ENCODE results near the gene DHRSX.

The DHRSX gene

DNA sequence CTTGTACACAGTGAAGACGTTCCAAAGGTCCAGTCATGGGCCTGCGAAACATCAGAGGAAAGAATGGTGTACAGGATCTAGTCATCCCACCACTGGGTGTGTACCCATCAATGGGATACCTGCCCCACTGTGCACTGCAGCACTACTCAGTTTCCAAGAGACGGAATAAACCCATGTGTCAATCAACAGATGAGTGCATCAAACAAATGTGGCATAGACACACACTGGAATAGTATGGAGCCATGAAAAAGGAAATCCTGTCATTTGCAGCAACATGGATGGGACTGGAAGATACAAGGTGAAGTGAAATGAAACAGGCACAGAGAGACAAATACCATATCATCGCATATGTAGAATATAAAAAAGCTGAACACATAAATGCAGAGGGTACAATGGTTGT lies 48.0 kb downstream of the DHRSX start:
- no peak for DNase-seq (ENCODE audit: low spot score)

DNA sequence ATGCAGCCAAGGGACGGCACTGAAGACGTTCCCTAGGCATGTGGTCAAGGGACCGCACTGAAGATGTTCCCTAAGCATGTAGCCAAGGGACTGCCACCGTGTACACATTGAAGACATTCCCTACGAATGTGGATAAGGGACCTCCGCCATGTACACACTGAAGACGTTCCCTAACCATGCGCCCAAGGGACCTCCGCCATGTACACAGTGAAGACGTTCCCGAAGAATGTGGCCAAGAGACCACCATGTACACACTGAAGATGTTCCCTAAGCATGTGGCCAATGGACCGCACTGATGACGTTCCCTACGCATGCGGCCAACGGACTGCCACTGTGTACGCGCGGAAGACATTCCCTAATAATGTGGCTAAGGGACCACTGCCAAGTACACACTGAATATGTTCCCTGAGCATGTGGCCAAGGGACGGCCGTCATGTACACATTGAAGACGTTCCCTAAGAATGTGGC lies 48.4 kb downstream of the DHRSX start:
- no peak for DNase-seq (ENCODE audit: low spot score)

DNA sequence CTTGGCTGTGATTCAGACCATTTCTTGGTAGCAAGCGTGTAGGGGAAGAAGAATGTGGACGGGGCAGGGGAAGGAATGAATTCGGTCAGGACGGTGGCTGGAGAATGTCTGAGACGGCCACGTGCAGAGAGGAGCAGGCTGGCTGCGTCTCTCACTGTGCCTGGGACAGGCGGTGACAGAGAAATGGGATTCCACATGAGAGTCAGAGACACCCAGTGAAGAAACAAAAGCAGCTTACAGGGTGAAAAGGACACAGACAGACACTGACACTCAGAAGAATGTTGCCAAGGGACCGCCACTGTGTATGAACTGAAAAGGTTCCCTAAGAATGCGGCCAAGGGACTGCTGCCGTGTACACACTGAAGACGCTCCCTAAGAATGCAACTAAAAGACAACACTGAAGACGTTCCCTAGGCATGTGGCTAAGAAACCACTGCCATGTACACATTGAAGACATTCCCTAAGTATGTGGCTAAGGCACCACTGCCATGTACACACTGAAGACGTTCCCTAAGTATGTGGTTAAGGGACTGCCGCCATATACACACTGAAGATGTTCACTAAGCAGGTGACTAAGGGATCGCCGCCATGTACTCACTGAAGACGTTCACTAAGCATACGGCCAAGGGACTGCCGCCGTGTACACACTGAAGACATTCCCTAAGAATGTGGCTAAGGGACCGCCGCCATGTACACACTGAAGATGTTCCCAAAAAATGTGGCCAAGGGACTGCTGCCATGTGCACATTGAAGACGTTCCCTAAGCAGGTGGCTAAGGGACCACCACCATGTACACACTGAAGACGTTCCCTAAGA lies 49.1 kb downstream of the DHRSX start:
- DNase-seq (ENCODE audit: low spot score): no peak

DNA sequence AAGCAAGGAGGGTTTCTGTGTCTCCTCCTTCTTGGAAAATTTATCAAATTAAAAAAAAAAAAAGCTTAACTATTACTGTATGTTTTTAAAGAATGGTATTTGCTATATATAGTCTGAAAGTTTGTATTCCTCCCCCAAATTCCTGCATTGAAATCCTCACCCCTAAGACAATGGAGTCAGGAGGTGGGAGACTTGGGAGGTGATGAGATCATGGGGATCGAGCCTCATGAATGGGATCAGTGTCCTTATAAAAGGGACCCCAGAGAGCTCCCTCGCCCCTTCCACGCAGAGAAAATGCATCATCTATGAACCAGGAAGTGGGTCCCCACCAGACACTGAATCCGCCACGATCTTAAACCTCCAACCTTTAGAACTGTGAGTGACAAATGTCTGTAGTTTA lies 50.1 kb downstream of the DHRSX start:
- no peak for DNase-seq (ENCODE audit: low spot score)

DNA sequence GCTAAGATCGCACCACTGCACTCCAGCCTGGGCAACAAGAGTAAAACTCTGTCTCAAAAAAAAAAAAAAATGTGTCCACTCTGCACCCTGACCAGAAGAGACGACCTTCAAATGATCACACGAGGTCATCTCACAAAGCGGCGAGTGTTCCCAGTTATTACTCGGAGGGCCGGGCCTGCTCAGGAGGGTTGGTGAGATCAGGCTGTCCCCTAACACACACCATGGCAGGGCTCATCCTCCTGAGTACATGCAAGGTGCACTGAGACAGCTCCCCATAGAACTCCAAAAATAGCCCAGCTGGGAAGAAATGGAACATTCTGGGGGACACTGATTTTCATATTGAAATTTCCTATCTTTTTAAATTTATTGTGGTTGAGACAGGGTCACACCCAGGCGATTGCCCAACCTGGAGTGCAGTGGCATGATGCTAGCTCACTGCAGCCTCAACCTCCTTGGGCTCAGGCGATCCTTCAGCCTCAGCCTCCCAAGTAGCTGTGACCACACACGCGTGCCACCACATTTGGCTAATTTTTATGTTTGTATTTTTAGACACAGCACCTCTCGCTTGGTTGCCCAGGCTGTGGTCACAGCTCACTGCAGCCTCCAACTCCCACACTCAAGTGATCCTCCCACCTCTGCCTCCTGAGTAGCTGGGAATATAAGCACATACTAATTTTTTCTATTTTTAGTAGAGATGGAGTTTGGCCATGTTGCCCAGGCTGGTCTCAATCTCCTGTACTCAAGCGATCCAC lies 51.5 kb downstream of the DHRSX start:
- DNase-seq (ENCODE audit: low spot score): no peak

DNA sequence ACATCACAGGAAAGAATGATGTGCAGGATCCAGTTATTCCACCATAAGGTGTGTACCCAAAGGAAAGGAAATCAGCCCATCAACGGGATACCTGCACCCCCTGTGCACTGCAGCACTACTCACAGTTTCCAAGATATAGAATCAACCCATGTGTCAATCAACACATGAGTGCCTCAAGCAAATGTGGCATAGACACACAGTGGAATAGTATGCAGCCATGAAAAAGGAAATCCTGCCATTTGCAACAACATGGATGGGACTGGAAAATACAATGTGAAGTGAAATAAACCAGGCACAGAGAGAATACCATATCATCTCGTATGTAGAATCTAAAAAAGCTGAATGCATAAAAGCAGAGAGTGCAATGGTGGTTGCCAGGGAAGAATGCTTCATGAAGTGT lies 53.3 kb downstream of the DHRSX start:
- DNase-seq (ENCODE audit: low spot score): no peak

DNA sequence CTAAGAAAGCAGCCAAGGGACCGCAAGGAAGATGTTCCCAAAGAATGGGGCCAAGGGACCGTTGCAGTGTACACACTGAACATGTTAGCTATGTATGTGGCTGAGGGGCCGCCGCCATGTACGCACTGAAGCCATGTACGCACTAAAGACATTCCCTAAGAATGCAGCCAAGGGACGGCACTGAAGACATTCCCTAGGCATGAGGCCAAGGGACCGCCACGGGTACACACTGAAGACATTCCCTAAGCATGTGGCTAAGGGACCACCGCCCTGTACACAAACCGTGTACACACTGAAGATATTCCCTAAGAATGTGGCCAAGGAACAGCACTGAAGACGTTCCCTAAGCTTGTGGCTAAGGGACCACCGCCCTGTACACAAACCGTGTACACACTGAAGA lies 54.0 kb downstream of the DHRSX start:
- DNase-seq (ENCODE audit: low spot score): no peak

DNA sequence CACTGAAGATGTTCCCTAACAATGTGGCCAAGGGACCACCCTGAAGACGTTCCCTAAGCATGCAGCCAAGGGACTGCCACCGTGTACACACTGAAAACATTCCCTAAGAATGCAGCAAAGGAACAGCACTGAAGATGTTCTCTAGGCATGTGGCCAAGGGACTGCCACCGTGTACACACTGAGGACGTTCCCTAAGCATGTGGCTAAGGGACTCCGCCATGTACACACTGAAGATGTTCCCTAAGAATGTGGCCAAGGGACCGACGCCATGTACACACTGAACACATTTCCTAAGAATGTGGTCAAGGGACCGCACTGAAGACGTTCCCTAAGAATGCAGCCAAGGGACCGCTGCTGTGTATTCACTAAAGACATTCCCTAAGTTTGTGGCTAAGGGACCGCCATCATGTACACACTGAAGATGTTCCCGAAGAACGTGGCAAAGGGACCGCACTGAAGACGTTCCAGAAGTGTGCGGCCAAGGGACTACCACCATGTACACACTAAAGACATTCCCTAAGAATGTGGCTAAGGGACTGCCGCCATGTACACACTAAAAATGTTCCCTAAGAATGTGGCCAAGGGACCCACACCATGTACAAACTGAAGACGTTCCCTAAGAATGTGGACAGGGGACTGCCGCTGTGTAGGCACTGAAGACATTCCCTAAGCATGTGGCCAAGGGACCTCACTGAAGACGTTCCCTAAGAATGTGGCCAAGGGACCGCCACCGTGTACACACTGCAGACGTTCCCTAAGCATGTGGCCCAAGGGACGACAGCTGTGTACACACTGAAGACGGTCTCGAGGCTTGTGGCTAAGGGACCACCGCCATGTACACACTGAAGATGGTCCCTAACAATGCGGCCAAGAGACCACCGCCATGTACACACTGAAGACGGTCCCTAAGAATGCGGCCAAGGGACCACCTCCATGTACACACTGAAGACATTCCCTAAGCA lies 54.8 kb downstream of the DHRSX start:
- DNase-seq (ENCODE audit: low spot score): no peak

DNA sequence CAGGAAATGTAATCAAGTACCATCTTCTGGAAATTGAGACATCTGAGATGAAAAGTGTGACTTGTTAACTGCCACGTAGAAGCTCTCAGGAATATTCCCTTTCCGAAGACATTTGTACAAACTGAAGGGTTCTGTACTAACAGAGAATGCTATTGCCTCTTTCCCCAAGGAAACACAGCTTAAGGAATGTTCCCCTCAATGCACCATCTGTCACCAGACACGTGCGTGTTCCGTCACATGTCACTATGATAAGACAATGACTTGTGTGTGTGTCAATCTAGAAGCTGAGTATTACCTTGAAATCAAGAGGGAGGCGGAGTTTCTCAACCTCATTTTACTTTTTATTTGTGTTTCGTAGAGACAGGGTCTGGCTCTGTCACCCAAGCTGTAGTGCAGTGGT lies 58.1 kb downstream of the DHRSX start:
- no peak for DNase-seq (ENCODE audit: low spot score)

DNA sequence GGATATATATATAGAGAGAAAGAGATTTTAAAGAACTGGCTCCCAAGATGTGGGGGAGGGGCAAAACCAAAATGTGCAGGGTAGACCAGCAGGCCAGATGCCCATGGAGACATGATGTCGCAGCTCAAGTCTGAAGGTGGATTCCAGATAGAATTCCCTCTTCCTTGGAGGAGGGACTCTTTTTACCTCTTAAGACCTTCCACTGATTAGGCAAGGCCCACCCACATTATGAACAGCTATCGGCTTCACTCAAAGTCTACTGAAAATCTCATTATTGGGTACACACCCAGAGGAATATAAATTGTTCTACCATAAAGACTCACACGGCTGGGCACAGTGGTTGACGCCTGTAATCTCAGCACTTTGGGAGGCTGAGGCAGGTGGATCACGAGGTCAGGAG lies 59.3 kb downstream of the DHRSX start:
- DNase-seq (ENCODE audit: low spot score): no peak

DNA sequence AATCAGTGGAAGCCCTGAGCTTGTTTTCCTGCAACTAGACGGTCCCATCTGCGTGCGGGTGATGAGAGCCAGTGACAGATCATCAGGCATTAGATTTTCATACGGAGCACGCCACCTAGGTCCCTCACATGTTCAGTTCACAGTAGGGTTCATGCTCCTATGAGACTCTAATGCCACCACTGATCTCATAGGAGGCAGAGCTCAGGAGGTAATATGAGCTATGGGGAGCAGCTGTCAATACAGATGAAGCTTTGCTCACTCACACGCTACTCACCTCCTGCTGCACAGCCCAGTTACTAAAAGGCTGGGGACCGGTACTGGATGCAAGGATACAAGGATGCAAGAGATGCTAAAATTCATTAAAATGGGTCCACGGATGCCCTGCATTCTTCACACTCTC lies 61.2 kb downstream of the DHRSX start:
- DNase-seq (ENCODE audit: low spot score): no peak

DNA sequence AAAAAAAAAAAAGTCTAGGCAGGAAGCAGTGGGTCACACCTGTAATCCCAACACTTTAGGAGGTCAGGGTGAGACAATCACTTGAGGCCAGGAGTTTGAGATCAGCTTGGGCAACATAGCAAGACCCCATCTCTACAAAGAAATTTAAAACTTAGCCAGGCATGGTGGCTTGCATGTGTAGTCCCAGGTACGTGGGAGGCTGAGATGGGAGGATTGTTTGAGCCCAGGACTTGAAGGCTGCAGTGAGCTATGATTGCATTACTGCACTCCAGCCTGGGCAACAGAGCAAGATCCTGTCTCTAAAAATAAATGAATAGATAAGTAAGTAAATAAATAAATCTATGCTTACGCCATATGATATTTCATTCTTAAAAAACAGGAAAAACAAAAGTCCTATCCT lies 65.3 kb downstream of the DHRSX start:
- DNase-seq (ENCODE audit: low spot score): no peak

DNA sequence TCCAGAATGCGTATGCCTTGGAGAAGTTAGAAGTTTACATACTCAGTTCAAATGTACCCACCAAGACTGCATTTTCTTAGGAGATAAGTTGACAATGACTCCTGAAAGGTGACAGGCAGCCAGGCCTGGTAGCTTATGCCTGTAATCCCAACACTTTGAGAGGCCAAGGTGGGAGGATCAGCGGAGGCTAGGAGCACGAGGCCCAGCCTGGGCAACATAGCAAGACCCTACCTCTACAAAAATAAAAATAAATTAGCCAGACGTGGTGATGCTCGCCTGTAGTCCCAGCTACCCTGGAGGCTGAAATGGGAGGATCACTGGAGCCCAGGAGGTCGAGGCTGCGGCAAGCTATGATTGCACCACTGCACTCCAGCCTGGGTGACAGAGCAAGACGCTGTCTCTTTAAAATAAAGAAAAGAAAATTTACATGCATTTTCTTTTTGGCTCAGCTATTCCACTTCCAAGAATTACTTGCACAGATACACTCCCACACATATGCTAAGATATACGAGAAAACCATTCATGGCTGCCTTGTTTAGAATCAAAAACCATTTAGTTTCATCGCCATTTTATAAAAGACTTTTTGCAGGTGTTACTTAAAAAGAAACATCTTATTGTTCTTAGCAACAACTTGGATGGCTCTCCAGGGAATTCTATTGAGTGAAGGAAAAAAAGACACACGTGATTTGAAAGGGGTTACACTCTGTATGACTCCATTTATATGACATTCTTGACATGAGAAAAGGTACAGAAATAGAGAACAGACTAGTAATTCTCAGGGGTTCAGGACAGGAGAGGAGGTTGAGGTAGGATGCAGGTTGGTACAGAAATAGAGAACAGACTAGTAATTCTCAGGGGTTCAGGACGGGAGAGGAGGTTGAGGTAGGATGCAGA lies 66.3 kb downstream of the DHRSX start:
- DNase-seq (ENCODE audit: low spot score): no peak

DNA sequence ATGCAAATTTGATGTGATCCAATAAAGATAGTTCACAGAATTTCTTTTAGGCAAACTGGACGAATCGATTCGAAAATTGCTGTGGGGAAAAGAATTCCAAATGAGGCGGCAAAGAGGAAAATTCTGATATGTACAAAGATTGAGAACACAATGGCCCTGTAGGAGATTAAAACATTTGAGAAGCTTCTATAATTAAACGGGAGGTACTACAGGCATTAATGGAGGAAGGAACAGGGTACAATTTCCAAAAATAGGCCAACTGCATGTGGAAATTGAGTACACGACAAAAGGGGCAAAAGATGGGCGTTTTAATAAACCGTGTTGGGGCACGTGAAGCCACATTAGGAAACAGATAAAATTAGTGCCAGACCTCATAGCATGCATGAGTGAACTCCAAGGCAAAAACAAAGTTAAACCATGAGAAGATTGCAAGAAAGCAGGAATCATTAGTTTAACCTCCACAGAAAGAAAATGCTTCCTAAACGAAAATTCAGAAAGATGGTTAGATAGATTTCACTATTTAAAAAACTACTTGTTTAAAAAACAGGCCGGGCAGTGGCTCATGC lies 68.4 kb downstream of the DHRSX start:
- no peak for DNase-seq (ENCODE audit: low spot score)

DNA sequence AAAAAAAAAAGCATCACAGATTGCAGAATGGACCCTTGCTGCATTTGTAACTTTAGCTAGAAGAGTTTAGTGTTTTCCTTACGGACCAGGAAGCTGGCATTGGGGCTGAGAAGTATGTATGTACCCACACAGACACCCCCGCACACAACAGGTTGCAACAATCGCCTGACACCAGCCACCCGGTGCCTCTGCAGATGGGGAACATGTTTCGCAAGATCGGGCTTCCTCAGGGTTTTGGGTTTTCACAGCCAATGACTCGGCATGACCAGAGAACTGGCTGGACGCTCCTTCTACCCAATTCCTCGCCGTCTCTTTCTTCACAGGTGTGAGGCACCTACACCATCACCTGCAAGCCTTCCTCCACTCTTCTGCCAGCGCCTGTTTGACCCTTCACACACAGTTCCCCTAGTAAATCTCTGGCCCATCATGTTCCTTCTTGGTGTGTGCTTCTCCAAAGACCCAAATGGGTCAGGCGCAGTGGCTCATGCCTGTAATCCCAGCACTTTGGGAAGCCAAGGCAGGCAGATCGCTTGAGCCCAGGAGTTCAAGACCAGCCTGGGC lies 70.4 kb downstream of the DHRSX start:
- DNase-seq (ENCODE audit: low spot score): no peak

DNA sequence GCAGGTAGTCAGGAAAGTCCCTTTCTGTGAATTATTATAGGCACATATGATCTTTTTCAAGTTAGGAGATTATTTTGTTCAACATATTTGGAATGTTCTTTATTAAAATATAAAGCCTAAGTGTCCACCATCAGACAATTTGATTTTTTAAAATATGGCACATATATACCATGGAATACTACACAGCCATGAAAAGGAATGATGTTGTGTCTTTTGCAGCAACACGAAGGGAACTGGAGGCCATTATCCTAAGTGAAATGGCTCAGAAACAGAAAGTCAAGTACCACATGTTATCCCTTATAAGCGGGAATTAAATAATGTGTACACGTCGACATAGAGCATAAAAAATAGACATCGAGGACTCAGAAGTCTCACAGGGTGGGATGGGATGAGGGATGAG lies 73.0 kb downstream of the DHRSX start:
- DNase-seq (ENCODE audit: low spot score): no peak

DNA sequence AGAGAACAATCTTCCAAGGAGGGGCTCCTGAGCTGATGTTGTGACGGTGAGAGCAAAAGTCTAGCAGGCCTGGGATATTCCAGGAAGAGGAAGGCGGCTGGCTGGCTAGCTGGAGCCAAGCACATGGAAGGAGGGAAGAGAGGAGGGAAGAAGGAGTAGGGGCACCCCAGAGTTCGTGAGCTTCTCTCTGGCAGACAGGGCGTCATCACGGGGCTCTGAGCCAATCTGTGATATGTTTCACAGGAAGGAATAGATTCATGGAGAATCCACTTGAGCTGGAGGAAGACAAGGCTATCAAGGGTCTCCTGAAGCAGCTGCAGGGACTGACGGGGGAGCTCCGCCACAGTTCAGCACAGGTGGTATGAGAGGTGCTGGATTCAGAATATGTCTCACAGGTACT lies 73.6 kb downstream of the DHRSX start:
- DNase-seq (ENCODE audit: low spot score): no peak

DNA sequence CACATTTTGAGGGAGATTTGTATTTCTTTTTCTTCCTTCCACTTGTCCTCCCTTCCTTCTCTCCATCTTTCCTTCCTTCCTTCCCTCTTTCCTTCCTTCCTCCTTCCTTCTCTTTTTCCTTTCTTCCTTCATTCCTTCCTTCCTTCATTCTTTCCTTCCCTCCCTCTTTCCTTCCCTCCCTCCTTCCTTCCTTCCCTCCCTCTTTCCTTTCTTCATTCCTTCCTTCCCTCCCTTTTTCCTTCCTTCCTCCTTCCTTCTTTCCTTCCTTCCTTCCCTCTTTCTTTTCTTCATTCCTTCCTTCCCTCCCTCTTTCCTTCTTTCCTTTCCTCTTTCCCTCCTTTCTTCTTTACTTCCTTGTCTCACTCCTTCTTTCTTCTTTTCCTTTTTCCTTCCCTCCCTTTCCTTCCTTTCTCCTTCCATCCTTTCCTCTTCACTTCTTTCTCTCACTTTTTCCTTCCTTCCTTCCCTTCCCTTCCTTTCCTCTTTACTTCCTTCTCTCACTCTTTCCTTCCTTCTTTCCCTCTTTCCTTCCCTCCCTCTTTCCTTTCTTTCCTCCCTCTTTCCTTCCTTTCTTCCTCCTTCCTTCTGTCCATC lies 74.4 kb downstream of the DHRSX start:
- no peak for DNase-seq (ENCODE audit: low spot score)

DNA sequence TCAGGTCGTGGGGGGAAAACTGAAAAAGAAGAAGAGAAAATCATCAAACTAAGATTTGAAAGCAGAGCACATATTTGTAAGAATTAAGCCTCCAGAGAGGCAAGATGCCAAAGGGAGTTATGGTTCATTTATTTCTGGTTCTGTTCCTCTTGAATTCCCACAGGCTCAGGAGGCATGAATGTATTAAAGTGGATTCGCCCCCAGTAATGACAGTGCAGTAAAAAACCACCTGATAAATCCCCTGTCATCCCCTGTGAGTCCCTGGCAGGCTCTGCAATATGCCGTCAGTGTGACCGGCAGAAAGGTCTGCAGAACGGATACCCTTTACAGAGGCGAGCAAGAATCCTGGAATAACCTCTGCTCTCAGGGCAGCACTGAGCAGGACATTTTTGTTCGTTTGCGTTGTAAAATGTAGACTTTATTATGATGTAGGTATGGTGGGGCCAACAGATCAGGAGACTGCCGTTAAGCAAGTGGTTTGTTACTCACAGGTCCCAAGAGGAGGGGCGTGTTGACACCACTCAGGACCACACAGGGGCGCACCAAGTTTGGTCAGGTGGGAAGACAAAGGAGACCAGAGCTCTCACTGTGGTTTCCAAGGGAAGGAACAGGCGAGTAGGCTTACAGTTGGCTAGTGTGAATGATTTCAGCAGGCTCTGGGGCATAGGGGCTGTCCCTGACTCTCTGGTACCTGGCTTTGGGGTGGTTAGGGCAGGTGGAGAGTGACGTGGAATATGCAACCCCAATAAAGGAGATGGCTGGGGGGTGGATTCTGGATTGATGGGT lies 75.3 kb downstream of the DHRSX start:
- no peak for DNase-seq (ENCODE audit: low spot score)
